Fibroblast of skin of left quadriceps (primary cell): ENCODE data around the gene ZAP70.

Source experiments
- DNase-seq, 2 experiments: peaks; one replicate each; pipeline ENCODE4 v3.0.0-alpha.2; 2013; ENCODE audit warnings: low read depth in 2 of 2

The ZAP70 gene

DNA sequence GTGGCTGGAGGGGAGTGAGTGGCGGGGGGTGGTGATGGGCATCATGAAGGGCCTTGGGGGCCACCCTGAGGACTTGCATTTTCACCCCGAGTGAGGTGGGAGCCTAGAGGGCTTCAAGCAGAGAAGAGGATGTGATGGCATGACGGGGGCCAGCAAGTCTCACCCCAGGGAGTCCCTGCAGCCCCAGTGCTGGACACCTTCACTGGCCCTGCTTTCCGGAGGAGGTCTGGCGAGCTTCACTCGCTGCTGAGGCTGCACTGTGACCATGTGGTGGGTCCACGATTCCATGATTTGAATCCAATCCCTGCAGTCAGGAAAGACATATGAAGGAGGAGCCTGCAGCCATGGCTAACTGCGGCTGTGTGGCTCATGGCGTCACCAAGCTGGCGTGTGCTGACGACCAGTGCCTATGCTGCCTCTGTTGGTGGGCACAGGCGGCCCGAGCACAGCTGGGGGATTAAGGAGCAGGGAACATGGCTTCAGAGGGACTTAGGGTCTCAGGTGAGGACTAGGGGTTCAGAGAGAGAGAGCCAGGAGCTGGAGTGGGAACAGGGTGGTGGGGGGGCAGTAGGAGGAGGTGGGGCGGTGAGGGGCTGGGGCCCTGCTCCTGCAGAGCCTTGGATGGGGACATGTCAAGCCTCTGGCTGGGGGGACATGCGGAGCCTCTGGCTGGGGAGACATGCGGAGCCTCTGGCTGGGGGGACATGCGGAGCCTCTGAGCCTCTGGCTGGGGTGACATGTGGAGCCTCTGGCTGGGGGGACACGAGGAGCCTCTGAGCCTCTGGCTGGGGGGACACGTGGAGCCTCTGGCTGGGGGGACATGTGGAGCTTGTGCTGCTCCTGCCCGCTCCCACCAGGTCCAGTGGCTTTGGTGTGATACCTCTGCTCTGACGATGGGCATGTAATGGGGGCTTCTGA is 3.6 kb downstream of the ZAP70 start:
- no peak for DNase-seq

DNA sequence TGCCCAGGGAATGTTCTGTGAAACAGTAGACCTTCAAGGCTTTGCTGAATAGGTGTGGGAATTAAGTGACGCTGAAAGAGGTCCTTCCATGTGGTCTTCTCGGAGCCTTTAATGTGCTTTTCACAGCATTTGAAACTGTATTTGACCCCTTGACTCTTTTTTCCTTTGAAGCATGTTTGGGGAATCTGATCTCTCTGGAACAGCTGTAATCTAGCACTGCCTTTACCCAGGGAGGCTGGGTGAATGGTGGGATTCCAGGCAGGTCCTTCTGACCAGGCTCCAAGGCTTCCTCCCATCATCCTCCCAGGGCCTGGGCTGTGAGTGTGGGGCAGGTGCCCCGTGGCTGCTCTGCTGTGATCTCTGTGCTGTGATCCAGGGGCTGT is 4.2 kb downstream of the ZAP70 start:
- no peak for DNase-seq

DNA sequence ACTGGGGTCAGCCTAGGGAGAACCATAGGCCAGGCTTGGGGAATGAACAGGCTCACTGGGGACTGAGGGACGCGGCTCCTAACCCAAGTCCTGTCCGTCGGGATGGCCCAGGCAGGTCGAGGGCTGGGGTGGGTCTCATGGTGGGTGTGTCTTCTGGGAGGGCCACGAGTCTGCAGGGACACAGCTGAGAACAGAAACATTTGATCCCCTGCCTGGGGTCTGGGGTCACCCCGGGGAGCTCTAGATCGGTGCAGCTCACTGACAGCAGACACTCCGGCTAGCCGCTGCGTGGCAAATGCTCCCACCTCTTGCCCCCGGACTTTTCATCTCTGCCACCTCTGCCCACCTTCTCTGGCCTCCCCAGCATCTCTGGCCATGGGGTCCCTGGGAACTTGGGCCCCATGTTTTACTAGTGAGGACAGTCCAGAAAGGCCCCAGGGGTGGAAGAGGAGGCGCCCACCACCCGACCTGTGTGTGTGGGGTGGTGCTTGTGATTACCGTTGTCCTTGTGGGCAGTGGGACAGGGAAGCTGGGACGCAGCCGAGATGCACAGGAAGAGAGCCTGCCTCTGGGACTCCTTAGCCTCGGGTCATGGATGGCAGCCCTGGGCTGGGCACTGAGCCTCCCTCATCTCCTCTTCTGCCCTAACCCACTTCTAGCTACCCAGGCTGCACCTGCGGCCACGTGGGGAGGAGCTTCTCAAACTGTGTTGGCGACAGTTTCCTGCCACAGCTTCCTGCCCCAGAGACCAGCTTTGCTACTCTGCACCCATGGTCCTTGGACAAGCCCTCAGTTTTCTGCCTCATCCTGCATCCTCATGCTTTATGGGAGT is 4.9 kb downstream of the ZAP70 start:
- no peak for DNase-seq

DNA sequence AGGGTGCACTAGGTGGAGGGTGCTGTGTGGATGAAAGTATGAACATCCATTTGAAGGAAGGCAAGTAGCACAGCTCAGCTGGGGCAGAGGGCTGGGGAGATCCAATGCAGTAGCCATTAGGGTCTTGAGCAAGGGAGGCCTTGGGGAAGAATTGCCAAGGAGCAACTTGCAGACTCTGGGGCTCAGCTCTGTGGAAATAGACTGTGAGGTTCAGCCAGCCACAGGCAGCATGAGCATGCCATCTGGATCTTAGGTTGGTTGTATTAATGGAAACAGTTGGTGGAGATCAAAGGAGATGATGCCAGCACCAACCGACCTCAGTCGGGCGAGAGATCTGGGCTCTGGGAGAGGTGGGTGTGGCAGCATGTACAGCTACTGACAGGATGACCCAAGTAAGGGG is 5.6 kb downstream of the ZAP70 start:
- no peak for DNase-seq

DNA sequence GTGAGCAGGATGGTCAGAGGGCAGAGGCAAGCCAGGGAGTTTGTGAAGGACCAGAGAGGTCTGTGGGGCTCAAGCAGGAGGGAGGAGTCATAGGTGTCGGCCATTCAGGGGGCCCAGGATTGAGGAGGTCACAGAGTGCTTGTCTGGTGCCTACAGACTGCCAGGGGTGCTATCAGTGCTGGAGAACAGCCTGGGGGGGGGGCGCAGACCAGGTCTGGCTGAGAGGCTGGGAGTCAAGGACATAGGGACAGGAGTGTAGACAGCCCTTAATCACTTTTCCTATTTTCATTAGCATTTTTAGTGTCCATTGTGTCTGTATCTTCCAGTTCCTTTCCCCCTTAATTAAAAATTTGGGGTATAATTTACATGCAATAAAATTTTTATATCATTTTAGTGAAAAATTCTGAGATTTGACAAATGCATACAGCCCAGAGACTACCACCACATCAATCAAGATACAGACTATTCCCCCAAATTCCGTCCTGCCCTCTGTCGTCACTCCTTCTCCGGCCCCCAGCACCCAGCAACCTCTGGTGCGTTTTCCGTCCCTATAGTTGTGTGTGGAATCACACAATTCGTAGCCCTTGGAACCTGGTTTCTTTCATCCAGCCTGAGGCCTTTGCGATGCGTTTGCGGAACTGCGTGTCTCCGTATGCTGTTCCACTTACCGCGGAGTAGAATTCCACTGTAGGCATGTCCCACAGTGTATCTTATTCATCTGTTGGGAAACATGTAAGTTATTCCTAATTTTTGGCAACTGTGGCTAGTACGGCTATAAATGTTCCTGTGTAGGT is 6.2 kb downstream of the ZAP70 start:
- DNase-seq = no peak

DNA sequence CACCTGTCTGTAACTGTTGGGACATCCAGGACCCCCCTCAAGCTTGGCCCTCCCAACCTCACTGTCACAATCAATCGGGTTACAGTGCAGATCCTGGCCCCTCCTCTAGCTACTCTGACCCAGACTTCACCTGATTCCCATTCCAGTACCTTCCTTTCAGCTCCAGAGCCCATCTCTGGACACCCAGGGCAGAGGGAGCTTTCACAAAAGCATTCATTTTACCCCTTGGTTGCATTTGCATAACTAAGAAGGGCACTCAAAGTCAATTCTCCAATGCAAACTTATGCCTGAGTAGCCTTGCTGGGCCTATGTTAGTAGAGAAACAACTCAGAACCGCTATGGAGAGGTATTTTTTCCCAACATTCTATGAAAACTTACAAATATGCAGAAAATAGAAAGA is 7.4 kb downstream of the ZAP70 start:
- no peak for DNase-seq

DNA sequence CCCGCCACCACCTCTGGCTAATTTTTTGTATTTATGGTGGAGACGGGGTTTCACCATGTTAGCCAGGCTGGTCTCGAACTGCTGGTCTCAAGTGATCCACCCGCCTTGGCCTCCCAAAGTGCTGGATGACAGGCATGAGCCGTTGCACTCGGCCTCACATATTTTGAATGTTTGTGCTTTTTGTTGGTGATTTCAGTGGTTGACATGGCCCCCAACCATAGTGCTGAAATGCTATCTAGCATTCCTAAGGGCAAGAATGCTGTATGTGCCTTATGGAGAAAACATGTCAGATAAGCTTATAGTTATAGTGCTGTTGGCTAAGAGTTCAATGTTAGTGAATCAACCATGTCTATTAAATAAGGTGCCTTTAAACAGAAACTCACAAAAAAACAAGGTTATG is 8.9 kb downstream of the ZAP70 start:
- DNase-seq = no peak

DNA sequence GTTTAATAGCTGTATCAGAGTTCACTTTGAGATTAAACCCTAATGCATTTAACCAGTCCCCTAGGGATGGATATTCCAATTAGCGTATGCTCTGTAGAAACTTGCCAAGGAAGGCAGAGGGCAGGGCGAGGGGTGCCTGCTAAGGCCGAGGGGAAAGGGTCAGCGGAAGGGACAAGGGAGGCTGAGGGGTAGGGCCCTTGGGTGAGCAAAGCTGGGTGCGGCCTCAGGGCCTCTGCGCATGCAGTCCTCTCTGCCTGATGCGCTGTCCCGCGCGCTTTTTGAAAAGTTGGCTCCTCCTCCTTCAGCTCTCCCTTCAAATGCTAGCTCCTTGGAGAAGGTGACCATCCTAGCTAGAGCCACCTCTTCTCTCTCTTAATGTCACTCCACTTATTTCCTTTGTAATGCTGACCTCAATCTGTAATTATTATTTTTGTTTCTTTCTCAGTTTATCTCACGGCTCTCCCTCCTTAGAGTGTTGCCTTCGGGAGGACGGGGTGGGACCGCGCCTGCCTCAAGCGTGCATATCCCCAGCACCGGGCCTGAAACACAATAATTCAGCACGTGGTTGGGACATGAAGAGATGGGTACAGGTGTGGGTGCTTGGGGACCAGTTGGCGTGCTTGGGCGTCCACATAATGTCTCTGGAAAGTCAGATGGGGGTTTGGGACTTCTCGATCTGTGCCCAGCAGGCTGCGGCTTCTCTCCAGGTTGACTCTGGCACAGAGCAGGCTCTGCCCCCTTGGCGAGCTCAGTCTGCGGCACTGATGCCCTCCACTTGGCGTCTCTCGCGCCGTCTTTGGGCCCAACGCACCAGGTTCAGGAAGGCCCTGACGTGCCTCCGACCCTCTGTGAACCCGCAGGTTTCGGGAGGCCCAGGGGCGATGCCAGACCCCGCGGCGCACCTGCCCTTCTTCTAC is 10.0 kb downstream of the ZAP70 start:
- DNase-seq = no peak

DNA sequence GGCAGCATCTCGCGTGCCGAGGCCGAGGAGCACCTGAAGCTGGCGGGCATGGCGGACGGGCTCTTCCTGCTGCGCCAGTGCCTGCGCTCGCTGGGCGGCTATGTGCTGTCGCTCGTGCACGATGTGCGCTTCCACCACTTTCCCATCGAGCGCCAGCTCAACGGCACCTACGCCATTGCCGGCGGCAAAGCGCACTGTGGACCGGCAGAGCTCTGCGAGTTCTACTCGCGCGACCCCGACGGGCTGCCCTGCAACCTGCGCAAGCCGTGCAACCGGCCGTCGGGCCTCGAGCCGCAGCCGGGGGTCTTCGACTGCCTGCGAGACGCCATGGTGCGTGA is 10.7 kb downstream of the ZAP70 start:
- DNase-seq = no peak

DNA sequence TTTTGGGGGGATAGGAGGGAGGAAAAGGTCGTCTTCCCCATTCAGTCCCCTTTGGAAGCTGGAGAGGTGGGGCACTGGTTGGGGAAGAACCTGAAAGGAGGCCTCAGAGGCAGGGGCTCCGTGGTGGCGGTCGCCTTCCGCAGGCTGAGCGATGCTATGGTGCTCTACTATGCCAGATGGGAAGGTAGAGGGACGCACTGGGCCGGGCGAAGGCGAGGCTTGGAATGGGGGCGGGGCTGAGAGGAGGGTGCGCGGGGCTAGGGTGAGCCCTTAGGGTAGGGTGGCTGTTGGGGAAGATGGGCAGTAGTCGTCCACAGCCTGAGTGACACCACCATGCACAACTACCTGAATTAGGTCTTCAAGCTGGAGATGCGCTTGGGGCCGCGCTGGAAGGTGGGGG is 11.1 kb downstream of the ZAP70 start:
- DNase-seq = no peak

DNA sequence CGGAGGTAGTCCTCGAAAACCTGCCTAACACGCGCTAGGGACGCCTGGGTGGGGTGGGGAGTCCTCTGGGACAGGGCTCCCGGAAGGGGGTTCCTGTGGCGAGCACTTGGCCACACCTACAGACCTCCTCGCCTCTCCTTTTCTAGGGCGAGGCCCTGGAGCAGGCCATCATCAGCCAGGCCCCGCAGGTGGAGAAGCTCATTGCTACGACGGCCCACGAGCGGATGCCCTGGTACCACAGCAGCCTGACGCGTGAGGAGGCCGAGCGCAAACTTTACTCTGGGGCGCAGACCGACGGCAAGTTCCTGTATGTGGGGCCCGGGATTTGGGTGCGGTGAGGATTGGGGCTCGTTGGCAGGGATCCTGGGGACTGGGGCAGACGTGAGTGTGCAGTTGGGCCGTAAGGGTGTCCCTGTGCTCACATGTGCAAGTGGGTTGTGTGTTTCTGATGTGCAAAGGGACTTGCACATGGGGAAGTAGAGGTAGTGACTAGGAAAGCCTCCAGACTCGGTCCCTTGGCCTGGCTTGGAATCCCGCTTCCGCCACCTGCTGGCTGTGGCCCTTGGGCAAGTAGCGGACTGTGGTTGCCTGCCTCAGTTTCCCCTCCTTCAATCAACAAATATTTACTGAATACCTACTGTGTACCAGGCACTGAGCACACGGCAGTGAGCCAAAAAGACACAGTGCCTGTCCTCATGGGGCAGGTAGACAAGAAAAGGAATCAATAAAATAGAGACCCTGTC is 11.7 kb downstream of the ZAP70 start:
- DNase-seq = no peak

DNA sequence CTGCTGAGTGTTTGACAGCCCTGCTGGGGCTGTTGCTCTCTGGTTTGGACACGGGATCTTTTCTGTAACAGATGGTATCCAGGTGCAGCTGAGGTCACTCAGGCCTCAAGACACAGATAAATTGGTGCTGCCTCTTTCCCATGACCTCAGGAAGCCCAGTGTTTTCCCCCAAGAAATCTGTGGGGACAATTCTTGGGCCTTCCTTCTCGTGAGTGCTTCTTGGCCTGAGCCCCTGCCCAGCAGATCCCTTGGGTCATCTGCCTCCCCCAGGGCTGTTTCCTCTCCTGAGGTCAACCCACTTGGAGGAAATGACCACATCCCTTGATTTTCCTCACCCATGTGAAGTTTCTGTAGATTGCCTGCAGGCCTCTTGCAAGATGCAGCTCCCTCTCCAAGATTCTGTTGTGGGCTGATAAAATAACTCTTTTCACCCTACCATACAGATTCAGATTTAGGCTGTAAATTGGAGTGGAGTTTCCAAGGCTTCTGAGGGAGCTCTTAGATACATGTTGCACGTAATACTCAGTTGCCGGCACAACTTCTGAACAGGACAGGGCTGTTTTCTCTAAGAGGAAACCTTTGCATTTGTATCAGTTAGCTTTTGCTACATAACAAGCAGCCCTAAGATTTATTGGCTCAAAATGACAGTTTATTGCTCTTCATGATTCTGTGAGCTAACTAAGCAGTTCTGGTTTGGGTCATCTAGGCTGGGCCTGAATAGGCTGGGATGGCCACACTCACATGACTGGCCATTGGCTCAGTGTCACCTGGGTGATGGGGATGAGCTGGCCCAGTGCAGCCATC is 13.1 kb downstream of the ZAP70 start:
- DNase-seq = no peak

DNA sequence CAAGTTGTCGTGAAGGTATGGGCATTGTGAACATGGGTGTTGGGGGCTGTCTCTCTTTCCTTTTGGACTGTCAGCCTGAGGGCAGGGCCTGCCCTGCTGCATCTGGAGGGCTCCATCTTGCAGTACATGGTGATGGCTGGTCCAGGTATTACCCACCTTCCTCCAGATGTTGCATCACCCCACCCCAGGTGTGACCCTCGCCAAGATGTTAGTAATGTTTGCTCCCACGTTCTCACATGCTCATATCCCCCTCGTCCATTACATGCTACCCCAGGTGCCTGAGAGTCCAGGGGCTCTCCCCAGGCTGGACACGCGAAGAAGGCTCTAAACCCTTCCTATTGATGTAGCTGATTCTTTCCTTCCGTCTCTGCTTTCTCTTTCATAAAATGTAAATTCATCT is 13.9 kb downstream of the ZAP70 start:
- no peak for DNase-seq

DNA sequence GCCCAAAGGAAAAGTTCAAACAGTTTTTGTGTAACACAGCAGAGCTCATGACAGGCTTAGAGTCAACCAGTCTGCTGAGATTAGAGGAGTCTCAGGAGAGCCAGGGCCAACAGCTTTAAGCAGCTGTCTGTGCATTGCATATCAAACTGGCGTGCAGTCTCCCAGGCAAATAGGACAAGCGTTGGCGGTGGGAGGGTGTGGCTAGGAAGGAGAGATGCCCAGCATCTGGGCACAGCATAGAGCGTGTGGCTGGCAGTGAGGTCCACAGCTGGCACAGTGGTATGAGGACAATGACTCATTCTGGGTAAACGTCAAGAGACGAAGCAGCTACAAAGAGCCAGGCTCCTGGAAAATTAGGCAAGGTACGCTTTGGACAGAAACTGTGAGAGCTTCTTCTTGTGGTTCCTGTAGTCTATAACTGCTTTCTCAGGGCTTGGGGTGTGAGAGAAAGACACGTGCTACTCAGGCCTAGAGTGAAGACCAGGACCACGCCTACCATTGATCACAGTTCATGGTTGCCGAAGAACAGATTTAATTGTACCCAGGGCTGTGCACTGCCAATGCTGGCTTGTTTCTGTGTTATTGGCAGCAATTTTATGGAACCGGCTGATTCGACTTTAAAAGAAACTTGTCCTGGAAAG is 14.8 kb downstream of the ZAP70 start:
- no peak for DNase-seq

DNA sequence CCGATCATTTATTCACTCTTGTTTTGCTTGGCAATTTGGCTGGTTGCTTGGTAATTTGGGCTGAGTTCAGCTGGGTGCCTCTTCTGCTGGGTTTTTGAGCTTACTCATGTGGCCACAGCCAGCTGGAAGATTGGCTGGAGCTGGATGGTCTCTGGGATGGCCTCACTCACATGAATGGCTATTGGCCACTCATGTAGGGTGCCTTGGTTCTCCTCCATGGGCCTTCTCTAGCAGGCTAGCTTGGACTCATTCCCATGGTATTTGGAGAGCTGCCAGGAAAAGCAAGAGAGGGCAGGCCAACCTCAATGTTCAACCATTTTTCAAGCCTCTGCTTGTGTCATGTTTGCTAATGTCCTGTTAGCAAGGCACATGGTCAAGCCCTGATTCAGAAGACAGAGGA is 16.9 kb downstream of the ZAP70 start:
- no peak for DNase-seq

DNA sequence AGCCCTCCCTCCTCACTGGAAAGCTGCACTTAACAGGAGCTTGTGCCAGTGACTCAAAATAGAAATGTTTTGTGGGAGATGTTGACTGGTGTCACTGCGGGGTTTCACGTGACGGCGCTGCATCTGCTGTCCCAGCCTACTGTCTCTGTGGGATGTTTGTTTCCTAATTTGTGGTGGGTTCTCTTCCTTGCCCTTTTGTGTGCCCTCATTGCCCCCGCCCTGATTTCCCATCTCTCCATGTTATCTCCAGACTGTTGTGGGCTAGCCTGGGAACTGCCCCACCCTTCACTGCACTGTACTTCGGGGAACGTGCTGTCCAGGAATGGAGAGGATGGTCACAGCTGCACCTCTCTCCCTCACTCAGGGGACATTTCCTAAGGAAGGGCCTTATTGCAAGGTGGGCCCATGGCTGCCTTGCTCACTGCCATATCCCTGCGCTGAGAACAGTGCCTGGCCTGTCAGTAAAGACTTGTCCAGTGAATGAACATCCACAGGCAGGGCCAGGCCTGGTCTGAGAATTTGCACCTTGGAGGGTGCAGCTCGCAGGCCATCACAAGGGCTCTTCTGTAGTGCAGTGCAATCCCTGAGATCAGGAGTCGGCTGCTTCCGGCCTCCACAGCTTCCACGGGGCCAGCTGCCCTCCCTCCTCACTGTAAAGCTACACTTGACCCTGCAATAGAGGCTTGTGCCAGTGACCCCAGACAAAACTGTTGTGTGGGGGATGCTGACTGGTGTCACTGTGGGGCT is 18.1 kb downstream of the ZAP70 start:
- no peak for DNase-seq

DNA sequence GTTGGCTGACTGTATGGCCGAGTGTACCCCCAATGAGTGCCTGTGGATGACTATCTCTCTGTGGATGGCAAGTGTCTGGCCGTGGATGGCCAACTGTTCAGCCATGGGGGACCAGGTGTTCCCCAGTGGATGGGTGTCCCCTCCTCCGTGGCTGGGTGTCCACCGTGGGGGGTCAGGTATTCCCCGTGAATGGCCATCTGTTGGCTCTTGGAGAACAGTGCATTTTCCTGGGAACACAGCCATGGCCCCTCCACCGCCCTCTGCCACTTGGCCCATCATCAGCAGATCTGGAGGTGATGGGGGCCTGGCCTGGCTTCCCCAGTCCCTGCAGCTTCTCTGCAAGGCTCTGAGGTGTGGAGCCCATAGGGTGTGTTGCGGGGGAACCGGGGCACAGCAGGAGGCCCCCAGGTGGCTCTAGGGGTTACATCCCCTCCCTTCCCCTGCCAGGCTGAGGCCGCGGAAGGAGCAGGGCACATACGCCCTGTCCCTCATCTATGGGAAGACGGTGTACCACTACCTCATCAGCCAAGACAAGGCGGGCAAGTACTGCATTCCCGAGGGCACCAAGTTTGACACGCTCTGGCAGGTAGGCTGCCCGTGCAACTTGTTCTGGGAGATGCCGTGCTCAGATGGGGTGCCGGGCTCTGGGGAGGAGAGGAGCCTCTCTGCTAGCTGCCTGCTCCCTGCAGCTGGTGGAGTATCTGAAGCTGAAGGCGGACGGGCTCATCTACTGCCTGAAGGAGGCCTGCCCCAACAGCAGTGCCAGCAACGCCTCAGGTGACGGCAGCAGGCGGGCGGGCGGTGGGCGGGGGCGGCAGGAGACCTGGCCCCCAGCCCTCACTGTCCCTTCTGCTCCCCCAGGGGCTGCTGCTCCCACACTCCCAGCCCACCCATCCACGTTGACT is 19.3 kb downstream of the ZAP70 start:
- DNase-seq = no peak
